ENCODE results near the gene BNIP2.

DNA sequence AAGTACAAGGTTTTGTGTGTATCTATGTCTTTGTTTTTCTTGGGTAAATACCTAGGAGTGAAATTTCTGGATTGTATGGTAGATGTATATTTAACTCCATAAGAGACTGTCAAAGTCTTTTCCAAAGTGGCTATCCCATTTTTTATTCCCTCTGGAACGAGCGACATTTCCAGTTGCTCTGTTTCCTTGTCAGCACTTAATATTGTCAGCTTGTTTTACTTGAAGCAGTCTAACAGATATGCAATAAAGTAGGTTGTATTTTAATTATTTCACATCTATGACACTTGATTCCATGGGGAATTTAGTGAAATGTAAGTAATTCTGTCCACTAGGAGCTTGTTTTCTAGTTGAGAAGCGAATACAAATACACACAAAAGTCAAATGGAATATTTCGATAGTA is 18.5 kb upstream of the BNIP2 start:
- TF ChIP-seq, protein P1, sequence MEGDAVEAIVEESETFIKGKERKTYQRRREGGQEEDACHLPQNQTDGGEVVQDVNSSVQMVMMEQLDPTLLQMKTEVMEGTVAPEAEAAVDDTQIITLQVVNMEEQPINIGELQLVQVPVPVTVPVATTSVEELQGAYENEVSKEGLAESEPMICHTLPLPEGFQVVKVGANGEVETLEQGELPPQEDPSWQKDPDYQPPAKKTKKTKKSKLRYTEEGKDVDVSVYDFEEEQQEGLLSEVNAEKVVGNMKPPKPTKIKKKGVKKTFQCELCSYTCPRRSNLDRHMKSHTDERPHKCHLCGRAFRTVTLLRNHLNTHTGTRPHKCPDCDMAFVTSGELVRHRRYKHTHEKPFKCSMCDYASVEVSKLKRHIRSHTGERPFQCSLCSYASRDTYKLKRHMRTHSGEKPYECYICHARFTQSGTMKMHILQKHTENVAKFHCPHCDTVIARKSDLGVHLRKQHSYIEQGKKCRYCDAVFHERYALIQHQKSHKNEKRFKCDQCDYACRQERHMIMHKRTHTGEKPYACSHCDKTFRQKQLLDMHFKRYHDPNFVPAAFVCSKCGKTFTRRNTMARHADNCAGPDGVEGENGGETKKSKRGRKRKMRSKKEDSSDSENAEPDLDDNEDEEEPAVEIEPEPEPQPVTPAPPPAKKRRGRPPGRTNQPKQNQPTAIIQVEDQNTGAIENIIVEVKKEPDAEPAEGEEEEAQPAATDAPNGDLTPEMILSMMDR (conservative IDR thresholded peaks at IDR 0.05; ENCODE audit: low read length): no peak
- no peak for TF ChIP-seq EZH2phosphoT487 (IDR thresholded peaks at IDR 0.05; ENCODE audit: borderline replicate concordance, low read depth, low read length)
